ES-I3 (cell line): ENCODE measurements around the gene AKNA.

Experiments used
- H3K36me3 ChIP-seq: 2 replicates; pipeline ENCODE4 v1.6.1; 2013; ENCODE audit warnings: mild to moderate bottlenecking, low read length, control low read depth, moderate library complexity; ENCODE audit not compliant: insufficient read depth
- H3K4me1 ChIP-seq: 2 replicates; pipeline ENCODE4 v1.6.1; 2013; ENCODE audit warnings: mild to moderate bottlenecking, control low read depth, low read length; ENCODE audit not compliant: insufficient read depth
- H3K9ac ChIP-seq: 2 replicates; pipeline ENCODE4 v1.6.1; 2013; ENCODE audit warnings: low read depth, mild to moderate bottlenecking, low read length, moderate library complexity
- H3K9me3 ChIP-seq: 2 replicates; pipeline ENCODE4 v1.6.1; 2013; ENCODE audit warnings: mild to moderate bottlenecking, low read length, moderate library complexity; ENCODE audit not compliant: control insufficient read depth, insufficient read depth

The AKNA gene

GRCh38 chr9:114395334-114395617 is 7.5 kb upstream of the AKNA start:
- H3K9me3 ChIP-seq = no peaks in the 10 kb centered on the region
- no peaks in the 10 kb centered on the region for H3K36me3 ChIP-seq
- no peak overlapping the region for H3K9ac ChIP-seq
- H3K4me1 ChIP-seq = peaks cover 25% of the 10 kb centered on the region

GRCh38 chr9:114394523-114395333 is 6.9 kb upstream of the AKNA start:
- H3K9ac ChIP-seq = no peak overlapping the region
- no peaks in the 10 kb centered on the region for H3K9me3 ChIP-seq
- peaks cover 25% of the 10 kb centered on the region for H3K4me1 ChIP-seq
- H3K36me3 ChIP-seq = no peaks in the 10 kb centered on the region

GRCh38 chr9:114392749-114393112 is 4.9 kb upstream of the AKNA start:
- no peaks in the 10 kb centered on the region for H3K36me3 ChIP-seq
- H3K9ac ChIP-seq = no peak overlapping the region
- H3K9me3 ChIP-seq = no peaks in the 10 kb centered on the region
- H3K4me1 ChIP-seq = peaks cover 37% of the 10 kb centered on the region

GRCh38 chr9:114390952-114391351 is 3.2 kb upstream of the AKNA start:
- Histone ChIP-seq H3K9ac (no peak overlapping the region), H3K36me3 (no peaks in the 10 kb centered on the region), H3K9me3 (no peaks in the 10 kb centered on the region), H3K4me1 (peaks cover 49% of the 10 kb centered on the region)

- no peak overlapping the region for H3K9ac ChIP-seq
- no peaks in the 10 kb centered on the region for H3K9me3 ChIP-seq
- H3K36me3 ChIP-seq = no peaks in the 10 kb centered on the region
- peaks cover 50% of the 10 kb centered on the region for H3K4me1 ChIP-seq
Observed at GRCh38 chr9:114389612-114390368, 2.0 kb upstream of the AKNA start.

GRCh38 chr9:114388764-114389375 is 1.1 kb upstream of the AKNA start:
- Histone ChIP-seq H3K4me1 (peaks cover 59% of the 10 kb centered on the region), H3K9me3 (no peaks in the 10 kb centered on the region), H3K36me3 (no peaks in the 10 kb centered on the region), H3K9ac (no peak overlapping the region)

GRCh38 chr9:114388357-114388682 is 538 bp upstream of the AKNA start:
- Histone ChIP-seq H3K9ac (no peak overlapping the region), H3K9me3 (no peaks in the 10 kb centered on the region), H3K4me1 (peaks cover 64% of the 10 kb centered on the region), H3K36me3 (no peaks in the 10 kb centered on the region)

GRCh38 chr9:114386886-114387679 is 699 bp downstream of the AKNA start:
- Histone ChIP-seq H3K4me1 (peaks cover 76% of the 10 kb centered on the region), H3K9ac (peak overlapping the region; percentile 44), H3K36me3 (no peaks in the 10 kb centered on the region), H3K9me3 (no peaks in the 10 kb centered on the region)

GRCh38 chr9:114386361-114386885 is 1.4 kb downstream of the AKNA start:
- Histone ChIP-seq H3K9me3 (no peaks in the 10 kb centered on the region), H3K9ac (peak overlapping the region; percentile 44; the same call in 1 of the 2 replicates), H3K4me1 (peaks cover 79% of the 10 kb centered on the region), H3K36me3 (no peaks in the 10 kb centered on the region)

- Histone ChIP-seq H3K9ac (no peak overlapping the region), H3K36me3 (no peaks in the 10 kb centered on the region), H3K9me3 (no peaks in the 10 kb centered on the region), H3K4me1 (peaks cover 78% of the 10 kb centered on the region)
Observed at GRCh38 chr9:114385397-114386181, 2.2 kb downstream of the AKNA start.

GRCh38 chr9:114384836-114385396 is 2.9 kb downstream of the AKNA start:
- Histone ChIP-seq H3K9ac (no peak overlapping the region), H3K9me3 (no peaks in the 10 kb centered on the region), H3K36me3 (no peaks in the 10 kb centered on the region), H3K4me1 (peaks cover 71% of the 10 kb centered on the region)

GRCh38 chr9:114384341-114384740 is 3.4 kb downstream of the AKNA start:
- H3K4me1 ChIP-seq = peaks cover 66% of the 10 kb centered on the region

GRCh38 chr9:114383521-114384231 is 4.1 kb downstream of the AKNA start:
- Histone ChIP-seq H3K4me1 (peaks cover 63% of the 10 kb centered on the region), H3K9ac (peak overlapping the region; percentile 1; the same call in 1 of the 2 replicates)

More at GRCh38 chr9:114384341-114384740, 3.4 kb downstream of the AKNA start:
- Histone ChIP-seq H3K9ac (no peak overlapping the region), H3K36me3 (peaks cover 4% of the 10 kb centered on the region; the same call in 1 of the 2 replicates), H3K9me3 (no peaks in the 10 kb centered on the region)

More at GRCh38 chr9:114383521-114384231, 4.1 kb downstream of the AKNA start:
- Histone ChIP-seq H3K9me3 (no peaks in the 10 kb centered on the region), H3K36me3 (peaks cover 4% of the 10 kb centered on the region; the same call in 1 of the 2 replicates)
